Panc1 (cell line): Measurements from ENCODE around the gene DPP8. TPM values are rescaled to one million over a fixed set of nuclear protein-coding genes. Genes with fewer than 3 reads are reported as not detected.

Source experiments
- ATAC-seq: fragments of 200-7000 bp; cut with Tn5 transposase; 2 replicates; pipeline ENCODE4 v1.9.1; 2020; ENCODE audit warnings: mild to moderate bottlenecking, moderate library complexity
- BruUV-seq: library from RNA; stranded (reverse); fragments of 400-500 nt; replicated peaks from 2 replicates; lab custom pipeline; 2021; lab: Mats Ljungman, UMichigan
- CTCF ChIA-PET: fragments of 300-600 bp; sonication (Branson Sonifier 250); formaldehyde crosslinking; loops from one replicate; lab custom pipeline; 2022; ENCODE audit warnings: antibody characterized with exemption; lab: Charles Lee
- POLR2A ChIA-PET: fragments of 300-600 bp; sonication (Branson Sonifier 250); formaldehyde crosslinking; loops from one replicate; lab custom pipeline; 2022; ENCODE audit warnings: antibody characterized with exemption; lab: Charles Lee
- DNase-seq: peaks from one replicate; pipeline ENCODE4 v3.0.0-alpha.2; 2010; ENCODE audit warnings: low read depth, low spot score
- H3K27ac ChIP-seq: 2 replicates; pipeline ENCODE4 v1.5.1; 2011; ENCODE audit warnings: mild to moderate bottlenecking, low read length, inconsistent platforms
- H3K27me3 ChIP-seq: fragments of 200-500 bp; sonication (Bioruptor generic); 2 replicates; pipeline ENCODE4 v1.6.0; 2014; ENCODE audit warnings: low read length, inconsistent platforms; ENCODE audit not compliant: control insufficient read depth, insufficient read depth
- H3K36me3 ChIP-seq: fragments of 200-500 bp; sonication (Bioruptor generic); 2 replicates; pipeline ENCODE4 v1.5.1; 2014; ENCODE audit warnings: inconsistent platforms, mild to moderate bottlenecking, low read length, moderate library complexity; ENCODE audit not compliant: control insufficient read depth, insufficient read depth
- H3K4me1 ChIP-seq: 2 replicates; pipeline ENCODE4 v1.5.1; 2011; ENCODE audit warnings: inconsistent platforms, mild to moderate bottlenecking, low read length, moderate library complexity; ENCODE audit not compliant: control insufficient read depth, insufficient read depth
- H3K4me3 ChIP-seq, 2 experiments: 2 replicates each; pipeline ENCODE4 v1.5.1; 2011 to 2012; ENCODE audit warnings: low read depth in 2 of 2, low read length in 2 of 2, mild to moderate bottlenecking in 2 of 2, inconsistent platforms in 1 of 2, moderate library complexity in 1 of 2
- H3K9me3 ChIP-seq: fragments of 200-500 bp; sonication (Bioruptor generic); 2 replicates; pipeline ENCODE4 v1.5.1; 2014; ENCODE audit warnings: low read depth, mild to moderate bottlenecking, inconsistent platforms, low read length, moderate library complexity; ENCODE audit not compliant: control insufficient read depth, insufficient read depth
- CTCF ChIP-seq: fragments of 450-650 bp; IDR thresholded peaks from 2 replicates; pipeline ENCODE4 v1.5.1; 2017; ENCODE audit warnings: mild to moderate bottlenecking
- POLR2AphosphoS5 ChIP-seq: IDR thresholded peaks from 2 replicates; pipeline ENCODE4 v1.6.1; 2012; ENCODE audit warnings: mild to moderate bottlenecking, low read depth, low read length, moderate library complexity
- REST ChIP-seq, 2 experiments: IDR thresholded peaks; 2 replicates each; pipeline ENCODE4 v1.6.1; 2011 to 2012; ENCODE audit warnings: low read depth in 2 of 2, control low read depth in 1 of 2, low read length in 1 of 2, mild to moderate bottlenecking in 1 of 2, moderate library complexity in 1 of 2; ENCODE audit not compliant: insufficient read depth in 1 of 2
- SIN3A ChIP-seq: IDR thresholded peaks from 2 replicates; pipeline ENCODE4 v1.6.1; 2012; ENCODE audit warnings: low read depth, mild to moderate bottlenecking, low read length, moderate library complexity, borderline replicate concordance; ENCODE audit not compliant: insufficient read depth
- TCF7L2 ChIP-seq: IDR thresholded peaks from 2 replicates; pipeline ENCODE4 v1.6.1; 2011; ENCODE audit warnings: mild to moderate bottlenecking, low read depth, low read length, inconsistent platforms
- in situ Hi-C: cut with HindIII; loops from 2 replicates; pipeline ENCODE4 v1.10.0; 2016; ENCODE audit warnings: low sequenced_read_pairs, low pct_unique_long_range_greater_than_20kb
- intact Hi-C: fragments of 100-400 bp; cut with micrococcal nuclease; formaldehyde crosslinking; loops from one replicate; pipeline ENCODE4 v1.10.0; 2022; ENCODE audit not compliant: unreplicated experiment
- total RNA-seq: library from RNA; stranded (reverse); gene quantifications from one replicate; pipeline ENCODE4 v1.2.1, GENCODE V29; 2021; ENCODE audit not compliant: unreplicated experiment

DPP8 gene
- total RNA-seq, 1 experiment from 2014 or later, result 36.2 TPM

DNA sequence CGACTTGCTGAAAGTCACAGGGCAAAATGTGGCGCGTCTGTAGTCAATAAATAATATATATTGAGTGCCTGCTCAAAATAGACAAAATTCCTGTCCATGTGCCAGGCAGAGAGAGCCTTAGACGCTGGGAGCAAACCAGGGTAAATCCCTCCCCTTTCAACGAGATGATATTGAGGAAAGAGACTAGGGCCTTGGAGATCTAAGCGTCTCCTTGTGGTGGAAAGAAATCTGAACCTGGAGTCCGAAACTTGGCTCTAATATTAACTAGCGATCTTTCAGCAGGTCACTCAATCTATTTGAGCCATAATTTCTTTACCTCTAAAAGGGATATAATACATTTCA lies 348 bp upstream of the DPP8 start:
- no TSS peak for BruUV-seq
- Histone ChIP-seq H3K4me3 (peak overlapping the region; percentile 98 to 99), H3K27me3 (no peaks in the 10 kb centered on the region), H3K4me1 (peaks cover 17% of the 10 kb centered on the region; the same call in 1 of the 2 replicates), H3K36me3 (peaks cover 13% of the 10 kb centered on the region), H3K9me3 (no peaks in the 10 kb centered on the region), H3K27ac (peak overlapping the region; percentile 96)
- intact Hi-C loops, result no loop called here
- no peak for TF ChIP-seq POLR2AphosphoS5
- TF ChIP-seq TCF7L2, result no peak
- no peak for TF ChIP-seq SIN3A
- TF ChIP-seq CTCF, result no peak; the same call in 1 of the 2 replicates
- no peak for TF ChIP-seq REST (IDR thresholded peaks at IDR 0.05; ENCODE audit: insufficient read depth in 1 of 2, low read depth in 2 of 2, low read length in 1 of 2)
- POLR2A ChIA-PET, result no interaction called here
- DNase-seq (no peak), ATAC-seq (peak; percentile 54)
- in situ Hi-C loops, result no loop called here
- CTCF ChIA-PET, result interaction anchor here (0.7 kb wide), 1 partner anchor 11 kb away, joined by 4 read pairs; no protein-coding TSS in a partner anchor

DNA sequence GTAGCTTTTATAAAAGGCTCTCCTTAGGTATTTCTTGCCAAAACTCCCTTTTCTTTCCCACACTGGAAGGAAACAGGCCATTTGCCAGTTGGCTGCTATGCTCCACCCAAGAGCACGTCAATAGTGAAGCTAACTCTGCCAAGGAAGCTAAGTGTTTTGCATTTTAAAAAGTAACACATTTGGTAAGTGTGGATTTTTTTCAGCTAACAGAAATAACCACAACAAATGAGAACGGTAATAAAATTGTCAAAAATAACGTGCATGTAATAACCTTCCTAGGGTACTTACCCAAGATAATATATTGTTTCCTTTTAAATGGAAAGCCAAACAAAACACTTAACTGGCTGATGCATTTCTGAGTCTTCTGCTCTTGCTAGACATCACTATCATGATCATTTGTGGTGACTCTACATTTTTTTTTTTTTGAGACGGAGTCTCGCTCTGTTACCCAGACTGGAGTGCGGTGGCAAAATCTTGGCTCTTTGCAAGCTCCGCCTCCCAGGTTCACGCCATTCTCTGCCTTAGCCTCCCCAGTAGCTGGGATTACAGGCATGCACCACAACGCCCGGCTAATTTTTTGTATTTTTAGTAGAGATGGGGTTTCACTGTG lies 4.6 kb downstream of the DPP8 start:
- in situ Hi-C loops (no loop called here), intact Hi-C loops (no loop called here)
- CTCF ChIA-PET, result no interaction called here
- DNase-seq (no peak), ATAC-seq (no peak)
- TF ChIP-seq TCF7L2 (no peak), CTCF (no peak), REST (IDR thresholded peaks at IDR 0.05; ENCODE audit: insufficient read depth in 1 of 2, low read depth in 2 of 2, low read length in 1 of 2) (no peak), POLR2AphosphoS5 (no peak), SIN3A (no peak)
- POLR2A ChIA-PET, result no interaction called here
- Histone ChIP-seq H3K27ac (no peak overlapping the region), H3K4me3 (no peak overlapping the region), H3K9me3 (no peaks in the 10 kb centered on the region), H3K27me3 (no peaks in the 10 kb centered on the region), H3K4me1 (peaks cover 18% of the 10 kb centered on the region; the same call in 1 of the 2 replicates), H3K36me3 (peaks cover 23% of the 10 kb centered on the region)
- BruUV-seq, result no TSS peak
